ENCODE measurements around the gene SLC16A12. TPM values are rescaled to one million over a fixed set of nuclear protein-coding genes. Genes with fewer than 3 reads are reported as not detected.

SLC16A12 gene
- total and polyA plus RNA-seq, 2 donors (not counting 3 experiments of a cell fraction or from before 2014, with no cell fraction given): not detected

GRCh38 chr10:89494575-89494974, 40.8 kb downstream of the SLC16A12 start:
- TF ChIP-seq FOS (IDR thresholded peaks at IDR 0.05; ENCODE audit: borderline replicate concordance, insufficient read depth, low read length) (no peak), MYC (IDR thresholded peaks at IDR 0.05; ENCODE audit: low read depth, low read length) (no peak)
- H3K4me2 ChIP-seq (ENCODE audit: insufficient read depth, low read length): no peak overlapping the region
- H3K27me3 ChIP-seq (ENCODE audit: control insufficient read depth in 2 of 2, insufficient read depth in 2 of 2, low read length in 2 of 2): no peaks in the 10 kb centered on the region
- ChIA-PET CTCF (interaction anchor here (1.2 to 2.4 kb wide), 2 partner anchors 14 to 22 kb away, joined by 3 to 6 read pairs; no protein-coding TSS in a partner anchor), POLR2A (no interaction called here)
- no TSS peak for BruUV-seq (replicated peaks)
- no peak overlapping the region for H3K4me3 ChIP-seq (replicated peaks in 1 of 3; ENCODE audit: insufficient read depth in 1 of 3, low read depth in 1 of 3, low read length in 3 of 3)
- H3K36me3 ChIP-seq (ENCODE audit: control insufficient read depth in 2 of 2, extremely low read depth in 1 of 2, insufficient read depth in 2 of 2, low read length in 2 of 2): no peaks in the 10 kb centered on the region
- DNase-seq (ENCODE audit: low read depth, low spot score): no peak
- no peak for FAIRE-seq
- H3K79me2 ChIP-seq (ENCODE audit: control insufficient read depth, insufficient read depth, low read length): no peaks in the 10 kb centered on the region
- no peak overlapping the region for H3K9ac ChIP-seq (replicated peaks; ENCODE audit: extremely low read depth, insufficient read depth, low read length)
- H3K27ac ChIP-seq (ENCODE audit: insufficient read depth, low read depth, low read length): no peak overlapping the region
- no peak overlapping the region for H2AFZ ChIP-seq (ENCODE audit: low read depth, low read length)
- intact Hi-C loops (cut with micrococcal nuclease) (no loop called here), dilution Hi-C loops (cut with MboI; ENCODE audit: extremely low pct_ligation_motif_present, low sequenced_read_pairs) (no loop called here)
- no peaks in the 10 kb centered on the region for H3K9me1 ChIP-seq (replicated peaks; ENCODE audit: control insufficient read depth, extremely low read depth, insufficient read depth, low read length)
- no peaks in the 10 kb centered on the region for H4K20me1 ChIP-seq (replicated peaks; ENCODE audit: control insufficient read depth, extremely low read depth, insufficient read depth, low read length)
- no peaks in the 10 kb centered on the region for H3K4me1 ChIP-seq (ENCODE audit: control insufficient read depth, extremely low read depth, insufficient read depth, low read length)
- no peaks in the 10 kb centered on the region for H3K9me3 ChIP-seq (replicated peaks; ENCODE audit: control insufficient read depth, insufficient read depth, low read length)

- H3K4me2 ChIP-seq (ENCODE audit: insufficient read depth, low read length): no peak overlapping the region
- H3K79me2 ChIP-seq (ENCODE audit: control insufficient read depth, insufficient read depth, low read length): no peaks in the 10 kb centered on the region
Measured at GRCh38 chr10:89494068-89494467, 41.3 kb downstream of the SLC16A12 start.

More at GRCh38 chr10:89494068-89494467, 41.3 kb downstream of the SLC16A12 start:
- no peak overlapping the region for H3K9ac ChIP-seq (replicated peaks; ENCODE audit: extremely low read depth, insufficient read depth, low read length)
- no peaks in the 10 kb centered on the region for H3K4me1 ChIP-seq (ENCODE audit: control insufficient read depth, extremely low read depth, insufficient read depth, low read length)
- ChIA-PET CTCF (interaction anchor here (2.4 kb wide), 1 partner anchor 14 kb away, joined by 6 read pairs; no protein-coding TSS in a partner anchor), POLR2A (no interaction called here)
- FAIRE-seq: no peak
- H2AFZ ChIP-seq (ENCODE audit: low read depth, low read length): no peak overlapping the region
- H3K27me3 ChIP-seq (ENCODE audit: control insufficient read depth in 2 of 2, insufficient read depth in 2 of 2, low read length in 2 of 2): no peaks in the 10 kb centered on the region
- no peaks in the 10 kb centered on the region for H3K9me3 ChIP-seq (replicated peaks; ENCODE audit: control insufficient read depth, insufficient read depth, low read length)
- no peak for DNase-seq (ENCODE audit: low read depth, low spot score)
- no peak overlapping the region for H3K4me3 ChIP-seq (replicated peaks in 1 of 3; ENCODE audit: insufficient read depth in 1 of 3, low read depth in 1 of 3, low read length in 3 of 3)
- no peaks in the 10 kb centered on the region for H3K9me1 ChIP-seq (replicated peaks; ENCODE audit: control insufficient read depth, extremely low read depth, insufficient read depth, low read length)
- dilution Hi-C loops (cut with MboI; ENCODE audit: extremely low pct_ligation_motif_present, low sequenced_read_pairs): no loop called here
- H3K27ac ChIP-seq (ENCODE audit: insufficient read depth, low read depth, low read length): no peak overlapping the region
- H3K36me3 ChIP-seq (ENCODE audit: control insufficient read depth in 2 of 2, extremely low read depth in 1 of 2, insufficient read depth in 2 of 2, low read length in 2 of 2): no peaks in the 10 kb centered on the region
- no TSS peak for BruUV-seq (replicated peaks)
- TF ChIP-seq MYC (IDR thresholded peaks at IDR 0.05; ENCODE audit: low read depth, low read length): no peak
- no peak for TF ChIP-seq MAX (IDR thresholded peaks at IDR 0.05; ENCODE audit: insufficient read depth, insufficient read length)
- no peak for TF ChIP-seq EZH2 (IDR thresholded peaks at IDR 0.05; ENCODE audit: borderline replicate concordance, low read depth, low read length, severe bottlenecking)
- TF ChIP-seq POLR2AphosphoS5 (IDR thresholded peaks at IDR 0.05; ENCODE audit: insufficient read depth, low read depth, low read length): no peak
- no peak for TF ChIP-seq JUN (IDR thresholded peaks at IDR 0.05; ENCODE audit: borderline replicate concordance, insufficient read depth, insufficient read length, low read depth)
- no peak for TF ChIP-seq CTCF (IDR thresholded peaks at IDR 0.05; ENCODE audit: extremely low read depth in 1 of 2, insufficient read depth in 1 of 2, low read depth in 1 of 2, low read length in 2 of 2)
- TF ChIP-seq FOS (IDR thresholded peaks at IDR 0.05; ENCODE audit: borderline replicate concordance, insufficient read depth, low read length): no peak
- intact Hi-C loops (cut with micrococcal nuclease): no loop called here
- no peaks in the 10 kb centered on the region for H4K20me1 ChIP-seq (replicated peaks; ENCODE audit: control insufficient read depth, extremely low read depth, insufficient read depth, low read length)

Data from endothelial cell of umbilical vein (primary cell).